GM21576 (cell line): Measurements from ENCODE around the gene STK35.

ENCODE experiments used
- ATAC-seq: cut with Tn5 transposase; IDR thresholded peaks from one replicate; pipeline ENCODE4 v1.9.1; 2021; ENCODE audit warnings: mild to moderate bottlenecking, moderate library complexity; ENCODE audit not compliant: unreplicated experiment

STK35 gene

GRCh38 chr20:2132461-2132901 is 30.9 kb downstream of the STK35 start:
- no peak for ATAC-seq

GRCh38 chr20:2133318-2134183 is 31.9 kb downstream of the STK35 start:
- no peak for ATAC-seq

- ATAC-seq: no peak
Observed at GRCh38 chr20:2135013-2135412, 33.4 kb downstream of the STK35 start.

- ATAC-seq: no peak
Observed at GRCh38 chr20:2136275-2136674, 34.6 kb downstream of the STK35 start.

- no peak for ATAC-seq
Observed at GRCh38 chr20:2137552-2138201, 36.0 kb downstream of the STK35 start.

- no peak for ATAC-seq
Observed at GRCh38 chr20:2138396-2138795, 36.8 kb downstream of the STK35 start.

GRCh38 chr20:2139250-2139649 is 37.6 kb downstream of the STK35 start:
- ATAC-seq: no peak

GRCh38 chr20:2139736-2140135 is 38.1 kb downstream of the STK35 start:
- ATAC-seq: no peak

- no peak for ATAC-seq
Observed at GRCh38 chr20:2140561-2140960, 38.9 kb downstream of the STK35 start.

GRCh38 chr20:2141600-2142575 is 40.3 kb downstream of the STK35 start:
- ATAC-seq: no peak

GRCh38 chr20:2142649-2143048 is 41.0 kb downstream of the STK35 start:
- no peak for ATAC-seq

GRCh38 chr20:2143594-2143993 is 42.0 kb downstream of the STK35 start:
- ATAC-seq: no peak

- ATAC-seq: no peak
Observed at GRCh38 chr20:2144850-2145249, 43.2 kb downstream of the STK35 start.

- no peak for ATAC-seq
Observed at GRCh38 chr20:2145376-2145775, 43.7 kb downstream of the STK35 start.

GRCh38 chr20:2146080-2146867 is 44.6 kb downstream of the STK35 start:
- ATAC-seq: no peak

GRCh38 chr20:2149507-2149906 is 47.9 kb downstream of the STK35 start:
- no peak for ATAC-seq

- no peak for ATAC-seq
Observed at GRCh38 chr20:2150660-2151059, 49.0 kb downstream of the STK35 start.

GRCh38 chr20:2151858-2152281 is 50.2 kb downstream of the STK35 start:
- no peak for ATAC-seq

- ATAC-seq: no peak
Observed at GRCh38 chr20:2152317-2152716, 50.7 kb downstream of the STK35 start.

- no peak for ATAC-seq
Observed at GRCh38 chr20:2153326-2153725, 51.7 kb downstream of the STK35 start.
